DND-41 (cell line): ENCODE data around the gene SOX21.

Experiments used
- CTCF ChIP-seq: IDR thresholded peaks from 2 replicates; pipeline ENCODE4 v1.5.1; 2012; ENCODE audit warnings: borderline replicate concordance, low read length, moderate library complexity, mild to moderate bottlenecking; ENCODE audit not compliant: poor library complexity, severe bottlenecking; ENCODE audit errors: extremely low read depth
- EZH2 ChIP-seq: IDR thresholded peaks from 3 replicates; pipeline ENCODE4 v1.6.1; 2012; ENCODE audit warnings: borderline replicate concordance, low read depth, mild to moderate bottlenecking, moderate library complexity, low read length, inconsistent platforms; ENCODE audit not compliant: severe bottlenecking

GRCh38 chr13:94703721-94704314, 8.5 kb downstream of the SOX21 start:
- TF ChIP-seq CTCF: no peak
- no peak for TF ChIP-seq EZH2
